HCT116 (cell line): ENCODE measurements around the gene PRICKLE2.

Experiments used
- CEBPB ChIP-seq: IDR thresholded peaks from 2 replicates; pipeline ENCODE4 v1.6.1; 2012; ENCODE audit warnings: low read depth
- EGR1 ChIP-seq: IDR thresholded peaks from 2 replicates; pipeline ENCODE4 v1.6.1; 2012; ENCODE audit warnings: low read depth
- POLR2AphosphoS5 ChIP-seq: IDR thresholded peaks from 2 replicates; pipeline ENCODE4 v1.6.1; 2011; ENCODE audit warnings: mild to moderate bottlenecking, low read depth, low read length, moderate library complexity
- RAD21 ChIP-seq: IDR thresholded peaks from 2 replicates; pipeline ENCODE4 v1.6.1; 2012; ENCODE audit warnings: low read depth, mild to moderate bottlenecking
- SRF ChIP-seq: IDR thresholded peaks from 2 replicates; pipeline ENCODE4 v1.6.1; 2012; ENCODE audit warnings: low read depth
- YY1 ChIP-seq: IDR thresholded peaks from 2 replicates; pipeline ENCODE4 v1.6.1; 2011; ENCODE audit warnings: low read length, low read depth, moderate library complexity, mild to moderate bottlenecking; ENCODE audit not compliant: insufficient replicate concordance; ENCODE audit errors: extremely low read depth
- ZNF274 ChIP-seq: fragments of 200-500 bp; sonication (Bioruptor generic); IDR thresholded peaks from 2 replicates; pipeline ENCODE4 v1.6.1; 2014; ENCODE audit warnings: mild to moderate bottlenecking, low read depth, low read length, inconsistent platforms
- TF ChIP-seq, protein P1 (sequence below), 3 experiments: fragments of 200-600 bp in 1 of 3; sonication (generic) in 1 of 3; IDR thresholded peaks in 2 of 3; conservative IDR thresholded peaks in 1 of 3; 2 replicates each; pipeline ENCODE4 v1.5.1; 2012 to 2017; ENCODE audit warnings: low read depth in 2 of 3, low read length in 2 of 3, antibody characterized with exemption in 1 of 3, borderline replicate concordance in 1 of 3, control low read depth in 1 of 3, mild to moderate bottlenecking in 1 of 3, mixed read lengths in 1 of 3, mixed run types in 1 of 3, moderate library complexity in 1 of 3; ENCODE audit not compliant: insufficient read depth in 1 of 3

DNA sequence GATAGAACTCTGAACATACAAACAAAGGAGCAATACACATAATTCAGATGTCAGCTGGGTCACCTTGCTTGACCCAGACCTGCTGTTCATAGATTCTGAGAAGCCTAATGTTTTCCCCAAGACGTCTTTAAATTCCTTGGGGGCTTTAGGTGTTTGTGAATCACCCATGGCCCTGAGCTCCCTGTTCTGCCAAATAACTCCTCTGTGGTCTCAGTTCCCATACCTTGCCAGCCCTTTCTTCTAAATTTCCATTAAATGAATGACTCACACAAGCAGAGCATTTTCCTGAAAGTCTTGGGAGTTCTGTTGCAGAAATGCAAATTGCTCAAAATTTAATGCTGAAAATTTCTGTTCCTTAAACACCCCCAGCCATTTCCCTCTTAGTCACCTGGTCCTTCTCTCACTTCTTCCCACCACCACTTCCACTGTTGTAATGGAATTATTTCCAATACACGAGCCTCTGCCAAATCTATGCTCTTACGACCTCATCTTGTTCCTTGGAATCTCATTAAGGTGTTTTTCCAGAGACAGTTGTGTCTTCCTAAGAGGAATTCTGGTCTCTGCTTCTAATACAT, 168.6 kb downstream of the PRICKLE2 start:
- TF ChIP-seq, protein P1, sequence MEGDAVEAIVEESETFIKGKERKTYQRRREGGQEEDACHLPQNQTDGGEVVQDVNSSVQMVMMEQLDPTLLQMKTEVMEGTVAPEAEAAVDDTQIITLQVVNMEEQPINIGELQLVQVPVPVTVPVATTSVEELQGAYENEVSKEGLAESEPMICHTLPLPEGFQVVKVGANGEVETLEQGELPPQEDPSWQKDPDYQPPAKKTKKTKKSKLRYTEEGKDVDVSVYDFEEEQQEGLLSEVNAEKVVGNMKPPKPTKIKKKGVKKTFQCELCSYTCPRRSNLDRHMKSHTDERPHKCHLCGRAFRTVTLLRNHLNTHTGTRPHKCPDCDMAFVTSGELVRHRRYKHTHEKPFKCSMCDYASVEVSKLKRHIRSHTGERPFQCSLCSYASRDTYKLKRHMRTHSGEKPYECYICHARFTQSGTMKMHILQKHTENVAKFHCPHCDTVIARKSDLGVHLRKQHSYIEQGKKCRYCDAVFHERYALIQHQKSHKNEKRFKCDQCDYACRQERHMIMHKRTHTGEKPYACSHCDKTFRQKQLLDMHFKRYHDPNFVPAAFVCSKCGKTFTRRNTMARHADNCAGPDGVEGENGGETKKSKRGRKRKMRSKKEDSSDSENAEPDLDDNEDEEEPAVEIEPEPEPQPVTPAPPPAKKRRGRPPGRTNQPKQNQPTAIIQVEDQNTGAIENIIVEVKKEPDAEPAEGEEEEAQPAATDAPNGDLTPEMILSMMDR (IDR thresholded peaks at IDR 0.05 in 2 of 3, conservative IDR thresholded peaks at IDR 0.05 in 1 of 3; ENCODE audit: borderline replicate concordance in 1 of 3, insufficient read depth in 1 of 3, low read depth in 2 of 3, low read length in 2 of 3) = no peak
- TF ChIP-seq CEBPB (no peak), POLR2AphosphoS5 (no peak), YY1 (no peak), EGR1 (no peak), ZNF274 (no peak), SRF (no peak), RAD21 (no peak)
